Heart left ventricle (tissue), 16 donors: ENCODE measurements around the gene SAMD4B. TPM values are rescaled to one million over a fixed set of nuclear protein-coding genes. Genes with fewer than 3 reads are reported as not detected.

Source experiments
- ATAC-seq, 4 donors: fragments of 200-7000 bp; cut with Tn5 transposase; one replicate each; pipeline ENCODE4 v1.9.1; 2020 to 2022; ENCODE audit warnings: moderate library complexity in 4 of 4, mild to moderate bottlenecking in 3 of 4, moderate number of reproducible peaks in 1 of 4
- DNase-seq, 5 donors: peaks; one replicate each; pipeline ENCODE4 v3.0.0-alpha.2; 2020
- H3K27ac ChIP-seq, 12 donors: fragments of 200-600 bp; sonication (generic) in 4 of 12; one replicate each; pipeline versions ENCODE4 v1.5.0 to v1.8.0; 2016 to 2022; ENCODE audit warnings: mild to moderate bottlenecking in 2 of 12
- H3K27me3 ChIP-seq, 9 donors: fragments of 200-600 bp; sonication (generic) in 2 of 9; one replicate each; pipeline versions ENCODE4 v1.5.1 to v1.8.0; 2016 to 2022; ENCODE audit warnings: mild to moderate bottlenecking in 3 of 9
- H3K36me3 ChIP-seq, 9 donors: fragments of 200-600 bp; sonication (generic) in 2 of 9; one replicate each; pipeline versions ENCODE4 v1.5.0 to v1.8.0; 2018 to 2022; ENCODE audit warnings: mild to moderate bottlenecking in 2 of 9
- H3K4me1 ChIP-seq, 12 donors: fragments of 200-600 bp; sonication (generic) in 4 of 12; one replicate each; pipeline versions ENCODE4 v1.5.0 to v1.8.0; 2016 to 2022; ENCODE audit warnings: mild to moderate bottlenecking in 3 of 12
- H3K4me3 ChIP-seq, 12 donors: fragments of 200-600 bp; sonication (generic) in 4 of 12; one replicate each; pipeline versions ENCODE4 v1.5.0 to v1.8.0; 2017 to 2022; ENCODE audit warnings: mild to moderate bottlenecking in 9 of 12, moderate library complexity in 4 of 12
- H3K9me3 ChIP-seq, 12 donors: fragments of 200-600 bp; sonication (generic) in 4 of 12; one replicate each; pipeline versions ENCODE4 v1.5.0 to v1.8.0; 2016 to 2022; ENCODE audit warnings: mild to moderate bottlenecking in 1 of 12
- CTCF ChIP-seq, 12 donors: fragments of 200-600 bp; sonication (generic) in 4 of 12; IDR thresholded peaks; one replicate each; pipeline versions ENCODE4 v1.5.0 to v1.8.0; 2018 to 2022; ENCODE audit warnings: antibody characterized with exemption in 12 of 12, mild to moderate bottlenecking in 5 of 12
- POLR2A ChIP-seq, 2 donors: fragments of 450-650 bp; IDR thresholded peaks; one replicate each; pipeline ENCODE4 v1.6.1; 2017; ENCODE audit warnings: antibody characterized with exemption in 2 of 2, mild to moderate bottlenecking in 2 of 2, moderate library complexity in 2 of 2
- WGBS, 4 donors: extraction: QIAGEN DNeasy Blood & Tissue Kit in 2 of 4; methylation state at CpG; one replicate each; pipeline versions ENCODE4 v1.1.5 to v1.1.7; 2013 to 2018; 5-methylcytosine and 5-hydroxymethylcytosine counted together
- intact Hi-C, 10 donors: fragments of 100-400 bp; cut with DNase I; formaldehyde crosslinking; loops; one replicate each; pipeline versions ENCODE4 v1.11.1 to v1.14.2; 2022
- polyA plus RNA-seq, 2 donors: library from polyadenylated mRNA; stranded (reverse); fragments of 200-250 nt; gene quantifications; one replicate each; pipeline ENCODE4 v1.2.3, GENCODE V29; 2013
- total RNA-seq, 9 donors: library from RNA; depleted of rRNA in 2 of 9; stranded (reverse); fragments of >200 nt in 2 of 9; fragmentation: NEBNext Ultra II Directional in 3 of 9; extraction: Animal tissue kit (Norgen Biotek cat#: 25700) in 3 of 9; gene quantifications; one replicate each; pipeline versions ENCODE4 v1.1.0 to v1.2.4, GENCODE V29; 2016 to 2023
- donor health status: ischemic (EF 13 %, LVEDD 7.1; RV severe dilation, severe dysfunction).
- donor health status: healthy with polysubstance abuse.
- donor health status: DM: no; HTN: yes; CAD: no.
- donor health status: DM: no; HTN: no; CAD: no.
- donor health status: ischemic (EF 25% LVEDD 6.9; RV normal size, moderate dysfunction).
- donor health status: ischemic (EF 25% LVEDD 5.7; RV mildly dilated, moderate dysfunction).
- donor health status: healthy.
- donor health status: DM: yes; HTN: yes; CAD: no.
- donor health status: ischemic (EF 35%, LVEDD 5.7; RV mildly dilated, moderate dysfunction).
- donor health status: nonischemic (EF 11% LVEDD 7.7; RV severe dilation, severe dysfunction).
- donor health status: DM: yes; HTN: yes; CAD: no.
- donor health status: PGD.
- donor health status: ischemic (EF 29% LVEDD 5.4; RV normal size, mild dysfunction).
- donor health status: nonischemic (EF 23%, LVEDD 6.1; RV moderate dilation, normal function).

The SAMD4B gene
- total and polyA plus RNA-seq, 11 donors, result 34.9 to 101 (median 54.4) TPM

- no peaks in the 10 kb centered on the region for H3K4me1 ChIP-seq
- H3K27ac ChIP-seq, result peak overlapping the region in 1 of 12 donors; percentile 6
- DNase-seq (no peak), ATAC-seq (no peak)
- H3K36me3 ChIP-seq, result peaks cover 0 to 100% (median 95%) of the 10 kb centered on the region in 9 donors
- no peaks in the 10 kb centered on the region for H3K9me3 ChIP-seq
- 94 to 97% (median 97%) methylated on average over 14 of the region's 14 CpGs for WGBS, 4 donors
- no peaks in the 10 kb centered on the region for H3K27me3 ChIP-seq
- TF ChIP-seq CTCF (IDR thresholded peaks at IDR 0.05) (no peak), POLR2A (IDR thresholded peaks at IDR 0.05) (no peak)
- intact Hi-C loops, result loop anchor here in 1 of 10 donors (5.0 kb wide), 1 partner anchor 33 kb away; no protein-coding TSS in a partner anchor
- no peak overlapping the region for H3K4me3 ChIP-seq
Measured at GRCh38 chr19:39379865-39380396, 37.7 kb downstream of the SAMD4B start.

- no peaks in the 10 kb centered on the region for H3K27me3 ChIP-seq
- H3K27ac ChIP-seq, result peak overlapping the region in 1 of 12 donors; percentile 6
- no peak overlapping the region for H3K4me3 ChIP-seq
- no peak for ATAC-seq
- WGBS, 4 donors, result 89 to 96% (median 94%) methylated on average over 12 to 17 of the region's 17 CpGs
- intact Hi-C loops, result loop anchor here in 1 of 10 donors (5.0 kb wide), 1 partner anchor 34 kb away; no protein-coding TSS in a partner anchor
- DNase-seq, result no peak
- peaks cover 0 to 100% (median 97%) of the 10 kb centered on the region in 9 donors for H3K36me3 ChIP-seq
- no peaks in the 10 kb centered on the region for H3K9me3 ChIP-seq
- no peak for TF ChIP-seq POLR2A (IDR thresholded peaks at IDR 0.05)
- TF ChIP-seq CTCF (IDR thresholded peaks at IDR 0.05), result no peak
- H3K4me1 ChIP-seq, result no peaks in the 10 kb centered on the region
Measured at GRCh38 chr19:39380521-39381502, 38.6 kb downstream of the SAMD4B start.

- ATAC-seq, result no peak
- Histone ChIP-seq H3K27me3 (no peaks in the 10 kb centered on the region), H3K4me3 (no peak overlapping the region), H3K4me1 (no peaks in the 10 kb centered on the region), H3K9me3 (no peaks in the 10 kb centered on the region), H3K27ac (no peak overlapping the region), H3K36me3 (peaks cover 0 to 100% (median 97%) of the 10 kb centered on the region in 9 donors)
- no peak for DNase-seq
- TF ChIP-seq POLR2A (IDR thresholded peaks at IDR 0.05), result no peak
- TF ChIP-seq CTCF (IDR thresholded peaks at IDR 0.05), result no peak
- 82 to 85% (median 84%) methylated on average over 10 of the region's 10 CpGs for WGBS, 4 donors
- intact Hi-C loops, result loop anchor here in 1 of 10 donors (5.0 kb wide), 1 partner anchor 35 kb away; no protein-coding TSS in a partner anchor
Measured at GRCh38 chr19:39381910-39382611, 39.8 kb downstream of the SAMD4B start.
